NCI-H1417 (cell line): ENCODE data around the gene SNX10.
"Not testable (repeated sequence)": the region's sequence is repeated elsewhere in the genome, so short reads cannot be mapped to it uniquely, and the experiment has no call there.

Experiments
- DNase-seq, 3 experiments: peaks; one replicate each; lab custom pipeline; 2025; lab: John Stamatoyannopoulos, UW

SNX10 gene

GRCh38 chr7:26291699-26292538 lies at the start of gene SNX10:
TSS of gene SNX10 (plus strand) at chr7:26291862. CDS start at chr7:26346443, 54,581 bp downstream.
- DNase-seq, result peak; percentile 77 to 93 (median 91)

- DNase-seq, result no peak
These were observed 46.5 kb upstream of the SNX10 start for GRCh38 chr7:26245150-26245549.

GRCh38 chr7:26250239-26250638 lies 41.4 kb upstream of the SNX10 start:
- DNase-seq, result no peak

GRCh38 chr7:26261866-26262265 lies 29.8 kb upstream of the SNX10 start:
- DNase-seq, result not testable (repeated sequence)

- no peak for DNase-seq
These were observed 26.6 kb upstream of the SNX10 start for GRCh38 chr7:26265065-26265464.

- no peak for DNase-seq
These were observed 26.1 kb upstream of the SNX10 start for GRCh38 chr7:26265499-26266075.

GRCh38 chr7:26267601-26268166 lies 24.0 kb upstream of the SNX10 start:
- DNase-seq, result no peak

GRCh38 chr7:26275213-26275612 lies 16.4 kb upstream of the SNX10 start:
- DNase-seq, result no peak

GRCh38 chr7:26278770-26279169 lies 12.9 kb upstream of the SNX10 start:
- peak in 2 of 3 experiments; percentile 15 to 41 for DNase-seq

- no peak for DNase-seq
These were observed 12.3 kb upstream of the SNX10 start for GRCh38 chr7:26279405-26279804.

GRCh38 chr7:26280097-26280496 lies 11.6 kb upstream of the SNX10 start:
- DNase-seq, result no peak

GRCh38 chr7:26280723-26281122 lies 10.9 kb upstream of the SNX10 start:
- no peak for DNase-seq

- no peak for DNase-seq
These were observed 7.2 kb upstream of the SNX10 start for GRCh38 chr7:26284477-26284876.

GRCh38 chr7:26284995-26285632 lies 6.5 kb upstream of the SNX10 start:
- DNase-seq, result peak in 1 of 3 experiments; percentile 38

- no peak for DNase-seq
These were observed 5.5 kb upstream of the SNX10 start for GRCh38 chr7:26286157-26286556.

- not testable (repeated sequence) for DNase-seq
These were observed 3.5 kb upstream of the SNX10 start for GRCh38 chr7:26288126-26288525.

- DNase-seq, result no peak
These were observed 411 bp upstream of the SNX10 start for GRCh38 chr7:26291251-26291650.

- DNase-seq, result peak in 2 of 3 experiments; percentile 63 to 68
These were observed 1.3 kb downstream of the SNX10 start for GRCh38 chr7:26292768-26293560.

GRCh38 chr7:26293569-26294308 lies 2.1 kb downstream of the SNX10 start:
- DNase-seq, result no peak

- no peak for DNase-seq
These were observed 3.4 kb downstream of the SNX10 start for GRCh38 chr7:26295015-26295414.

GRCh38 chr7:26295586-26295985 lies 3.9 kb downstream of the SNX10 start:
- no peak for DNase-seq
